Endothelial cell (in vitro differentiated cells): ENCODE results near the gene CCL18. TPM values are rescaled to one million over a fixed set of nuclear protein-coding genes. Genes with fewer than 3 reads are reported as not detected.
"Not testable (repeated sequence)": the region's sequence is repeated elsewhere in the genome, so short reads cannot be mapped to it uniquely, and the experiment has no call there.

Experiments
- DNase-seq: peaks from one replicate; pipeline ENCODE4 v3.0.0; 2021; ENCODE audit warnings: low spot score
- H3K27ac Mint-ChIP-seq: one replicate; pipeline ENCODE4 v1.8.0; 2021; ENCODE audit warnings: mixed read lengths, inconsistent platforms; ENCODE audit not compliant: unreplicated experiment
- H3K27me3 Mint-ChIP-seq: one replicate; pipeline ENCODE4 v1.8.0; 2021; ENCODE audit warnings: mild to moderate bottlenecking, moderate library complexity, mixed read lengths, inconsistent platforms; ENCODE audit not compliant: unreplicated experiment
- H3K36me3 Mint-ChIP-seq: one replicate; pipeline ENCODE4 v1.8.0; 2021; ENCODE audit warnings: mild to moderate bottlenecking, low read depth, mixed read lengths, inconsistent platforms; ENCODE audit not compliant: unreplicated experiment
- H3K4me1 Mint-ChIP-seq: one replicate; pipeline ENCODE4 v1.8.0; 2021; ENCODE audit warnings: mild to moderate bottlenecking, mixed read lengths, inconsistent platforms; ENCODE audit not compliant: unreplicated experiment
- H3K4me3 Mint-ChIP-seq: one replicate; pipeline ENCODE4 v1.8.0; 2021; ENCODE audit warnings: mild to moderate bottlenecking, mixed read lengths, inconsistent platforms; ENCODE audit not compliant: unreplicated experiment
- H3K9me3 Mint-ChIP-seq: one replicate; pipeline ENCODE4 v1.8.0; 2021; ENCODE audit warnings: mixed read lengths, inconsistent platforms; ENCODE audit not compliant: unreplicated experiment
- CTCF ChIP-seq: fragments of 200-600 bp; sonication (generic); IDR thresholded peaks from one replicate; pipeline ENCODE4 v1.5.0; 2021; ENCODE audit warnings: antibody characterized with exemption; ENCODE audit not compliant: unreplicated experiment
- total RNA-seq: library from RNA; stranded (reverse); fragmentation: NEBNext Ultra II Directional; extraction: Animal tissue kit (Norgen Biotek cat#: 25700); gene quantifications from one replicate; pipeline ENCODE4 v1.2.1, GENCODE V29; 2021; ENCODE audit not compliant: unreplicated experiment

CCL18 gene
- total RNA-seq, 1 donor from 2014 or later, result not detected

DNA sequence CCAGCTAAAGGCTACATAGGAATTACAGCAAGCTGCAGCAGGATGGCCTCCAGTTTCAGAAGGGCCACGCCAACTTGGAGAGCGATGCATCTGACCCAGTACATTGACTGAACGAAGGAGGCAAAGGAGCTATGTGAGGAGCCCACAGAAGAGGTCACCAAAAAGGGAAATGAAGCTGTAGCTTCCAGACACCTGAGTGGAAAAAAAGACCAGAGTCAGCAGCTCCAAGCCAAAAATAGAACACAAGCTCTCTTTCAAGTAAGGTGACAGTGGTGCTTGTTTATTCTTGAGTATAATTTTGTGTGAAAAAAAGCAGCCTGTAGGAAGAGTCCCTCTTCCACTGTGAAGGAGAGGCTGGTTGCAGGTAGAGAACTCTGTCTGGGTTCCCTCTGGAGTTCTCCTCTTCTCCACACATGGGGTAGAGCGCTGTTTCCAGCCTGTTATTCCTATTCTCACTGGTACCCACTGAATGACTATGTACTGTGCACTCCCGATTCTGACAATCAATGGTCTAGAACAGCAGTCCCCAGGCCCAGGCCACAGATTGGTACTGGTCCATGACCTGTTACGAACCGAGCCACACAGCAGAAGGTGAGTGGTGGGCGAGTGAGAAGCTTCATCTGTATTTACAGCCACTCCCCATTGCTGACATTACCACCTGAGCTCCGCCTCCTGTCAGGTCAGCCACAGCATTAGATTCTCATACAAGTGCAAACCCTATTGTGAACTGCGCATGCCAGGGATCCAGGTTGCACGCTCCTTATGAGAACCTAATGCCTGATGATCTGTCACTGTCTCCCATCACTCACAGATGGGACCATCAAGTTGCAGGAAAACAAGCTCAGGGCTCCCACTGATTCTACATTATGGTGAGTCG is 54.6 kb downstream of the CCL18 start:
- no peaks in the 10 kb centered on the region for H3K36me3 Mint-ChIP-seq
- DNase-seq, result no peak
- H3K9me3 Mint-ChIP-seq, result no peaks in the 10 kb centered on the region
- H3K4me1 Mint-ChIP-seq, result no peaks in the 10 kb centered on the region
- TF ChIP-seq CTCF, result no peak
- H3K4me3 Mint-ChIP-seq, result no peak overlapping the region
- H3K27me3 Mint-ChIP-seq, result peaks cover 2% of the 10 kb centered on the region
- no peak overlapping the region for H3K27ac Mint-ChIP-seq

DNA sequence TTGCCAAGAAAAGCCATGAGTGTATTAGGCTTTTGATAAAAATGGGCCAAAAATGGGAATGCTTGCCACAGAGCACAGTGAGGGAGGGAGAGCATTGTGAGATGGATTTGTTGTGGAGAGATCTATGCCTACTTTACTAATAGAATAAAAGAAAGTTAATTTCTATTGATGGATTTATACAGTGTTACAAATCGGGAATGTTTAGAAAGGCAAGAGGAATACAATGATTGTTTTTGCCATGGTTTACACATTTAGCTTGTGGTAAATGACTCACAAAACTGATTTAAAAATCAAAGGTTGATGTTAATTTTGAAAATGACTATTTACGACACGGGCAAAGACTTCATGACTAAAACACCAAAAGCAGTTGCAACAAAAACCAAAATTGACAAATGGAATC is 56.1 kb downstream of the CCL18 start:
- Mint-ChIP-seq H3K36me3 (no peaks in the 10 kb centered on the region), H3K9me3 (no peaks in the 10 kb centered on the region), H3K27ac (no peak overlapping the region), H3K4me1 (no peaks in the 10 kb centered on the region), H3K4me3 (no peak overlapping the region), H3K27me3 (peaks cover 2% of the 10 kb centered on the region)
- no peak for DNase-seq
- no peak for TF ChIP-seq CTCF

DNA sequence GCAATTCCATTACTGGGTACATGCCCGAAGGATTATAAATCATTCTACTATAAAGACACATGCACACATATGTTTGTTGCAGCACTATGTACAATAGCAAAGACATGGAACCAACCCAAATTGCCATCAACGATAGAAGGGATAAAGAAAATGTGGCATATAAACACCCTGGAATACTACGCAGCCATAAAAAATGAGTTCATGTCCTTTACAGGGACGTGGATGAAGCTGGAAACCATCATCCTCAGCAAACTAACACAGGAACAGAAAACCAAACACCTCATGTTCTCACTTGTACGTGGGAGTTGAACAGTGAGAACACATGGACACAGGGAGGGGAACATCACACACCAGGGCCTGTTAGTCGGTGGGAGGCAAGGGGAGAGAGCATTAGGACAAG is 57.0 kb downstream of the CCL18 start:
- not testable (repeated sequence) for H3K4me3 Mint-ChIP-seq, H3K4me1 Mint-ChIP-seq, H3K9me3 Mint-ChIP-seq, DNase-seq, H3K27me3 Mint-ChIP-seq, H3K36me3 Mint-ChIP-seq, H3K27ac Mint-ChIP-seq

Other genes with a start within 250 kb of the CCL18 start
- gene HEATR9, start 195.4 kb upstream of the CCL18 start, total RNA-seq, result not detected
- not detected for gene CCL5, start 183.9 kb upstream of the CCL18 start, total RNA-seq
- 0.67 TPM for gene RDM1, start 133.5 kb upstream of the CCL18 start, total RNA-seq
- not detected for gene LYZL6, start 120.6 kb upstream of the CCL18 start, total RNA-seq
- not detected for gene CCL16, start 82.8 kb upstream of the CCL18 start, total RNA-seq
- not detected for gene CCL14, start 77.5 kb upstream of the CCL18 start, total RNA-seq
- not detected for gene CCL15, start 62.7 kb upstream of the CCL18 start, total RNA-seq
- gene CCL23, start 46.3 kb upstream of the CCL18 start, total RNA-seq, result not detected
- gene CCL3, start 25.9 kb downstream of the CCL18 start, total RNA-seq, result not detected
- gene CCL4, start 39.6 kb downstream of the CCL18 start, total RNA-seq, result not detected
- gene TBC1D3B, start 112.4 kb downstream of the CCL18 start, total RNA-seq, result 8.9 TPM
- gene CCL3L1, start 132.5 kb downstream of the CCL18 start, total RNA-seq, result 4.0 TPM
- not detected for gene CCL4L2, start 146.8 kb downstream of the CCL18 start, total RNA-seq
- 0.23 TPM for gene TBC1D3I, start 200.3 kb downstream of the CCL18 start, total RNA-seq